Keratinocyte (primary cell): ENCODE data around the gene GTF3C4. TPM values are rescaled to one million over a fixed set of nuclear protein-coding genes. Genes with fewer than 3 reads are reported as not detected.

Experiments
- DNase-seq: peaks from one replicate; pipeline ENCODE4 v3.0.0-alpha.2; 2011; ENCODE audit warnings: low read depth, missing footprints, low spot score
- FAIRE-seq: peaks from 2 replicates; lab custom pipeline; 2011; peaks lifted over from hg19 to GRCh38; lab: Jason Lieb, UNC
- H2AFZ ChIP-seq: 2 replicates; pipeline ENCODE4 v1.6.0; 2012; ENCODE audit warnings: low read length, control low read depth, inconsistent platforms; ENCODE audit not compliant: control insufficient read depth
- H3K27ac ChIP-seq: 2 replicates; pipeline ENCODE4 v1.5.1; 2011; ENCODE audit warnings: low read length; ENCODE audit not compliant: control insufficient read depth, insufficient read depth
- H3K27me3 ChIP-seq: 3 replicates; pipeline ENCODE4 v1.6.0; 2011; ENCODE audit warnings: low read length; ENCODE audit not compliant: control insufficient read depth, insufficient read depth; ENCODE audit errors: extremely low read depth
- H3K36me3 ChIP-seq, 2 experiments: 2 replicates in 1 of 2; 3 replicates in 1 of 2; pipeline ENCODE4 v1.5.1; 2011; ENCODE audit warnings: low read length in 2 of 2, mild to moderate bottlenecking in 1 of 2; ENCODE audit not compliant: control insufficient read depth in 2 of 2, insufficient read depth in 2 of 2; ENCODE audit errors: extremely low read depth in 1 of 2
- H3K4me1 ChIP-seq: 3 replicates; pipeline ENCODE4 v1.5.1; 2011; ENCODE audit warnings: low read length; ENCODE audit not compliant: control insufficient read depth, insufficient read depth; ENCODE audit errors: extremely low read depth
- H3K4me2 ChIP-seq: 3 replicates; pipeline ENCODE4 v1.6.0; 2011; ENCODE audit warnings: low read depth, low read length; ENCODE audit not compliant: control insufficient read depth, insufficient read depth; ENCODE audit errors: extremely low read depth
- H3K4me3 ChIP-seq, 3 experiments: fragments of 200-600 bp in 1 of 3; sonication (generic) in 1 of 3; 2 replicates in 2 of 3; 3 replicates in 1 of 3; pipeline ENCODE4 v1.5.1; 2011 to 2016; ENCODE audit warnings: low read length in 3 of 3, mild to moderate bottlenecking in 3 of 3, control low read depth in 2 of 3, inconsistent platforms in 1 of 3, low read depth in 1 of 3, mixed read lengths in 1 of 3, mixed run types in 1 of 3, moderate library complexity in 1 of 3; ENCODE audit not compliant: control insufficient read depth in 2 of 3, insufficient read depth in 2 of 3; ENCODE audit errors: extremely low read depth in 1 of 3
- H3K79me2 ChIP-seq: 2 replicates; pipeline ENCODE4 v1.6.0; 2012; ENCODE audit warnings: low read length; ENCODE audit not compliant: control insufficient read depth, insufficient read depth
- H3K9ac ChIP-seq: 3 replicates; pipeline ENCODE4 v1.6.0; 2011; ENCODE audit warnings: low read length; ENCODE audit not compliant: control insufficient read depth, insufficient read depth; ENCODE audit errors: extremely low read depth
- H3K9me1 ChIP-seq: 3 replicates; pipeline ENCODE4 v1.6.0; 2011; ENCODE audit warnings: low read length; ENCODE audit not compliant: control insufficient read depth, insufficient read depth; ENCODE audit errors: extremely low read depth
- H3K9me3 ChIP-seq: 2 replicates; pipeline ENCODE4 v1.5.1; 2012; ENCODE audit warnings: low read depth, low read length; ENCODE audit not compliant: control insufficient read depth
- H4K20me1 ChIP-seq: 3 replicates; pipeline ENCODE4 v1.6.0; 2011; ENCODE audit warnings: low read length; ENCODE audit not compliant: control insufficient read depth, insufficient read depth; ENCODE audit errors: extremely low read depth
- EZH2 ChIP-seq: IDR thresholded peaks from one replicate; pipeline ENCODE4 v1.6.1; 2012; ENCODE audit warnings: inconsistent platforms, mild to moderate bottlenecking, low read length, moderate library complexity
- dilution Hi-C: fragments of 300-500 bp; cut with MboI; formaldehyde crosslinking; loops from one replicate; pipeline ENCODE4 v1.7.0; 2020; ENCODE audit warnings: low sequenced_read_pairs; ENCODE audit not compliant: extremely low pct_ligation_motif_present
- polyA plus RNA-seq, 5 experiments: library from polyadenylated mRNA; depleted of rRNA in 3 of 5; stranded (reverse) in 3 of 5; stranded (forward) in 1 of 5; unstranded in 1 of 5; fragments of >200 nt; gene quantifications; 1 replicate in 1 of 5; 2 replicates in 3 of 5; 3 replicates in 1 of 5; pipeline versions ENCODE4 v1.2.1 to v1.2.3, GENCODE V29; 2011 to 2012; ENCODE audit warnings: missing spikeins in 2 of 5, low read depth in 1 of 5, low replicate concordance in 1 of 5
- TF ChIP-seq, protein P1 (sequence below), 3 experiments: IDR thresholded peaks in 1 of 3; conservative IDR thresholded peaks in 1 of 3; optimal IDR thresholded peaks in 1 of 3; 2 replicates in 2 of 3; 3 replicates in 1 of 3; pipeline versions ENCODE3 to v1.5.1; 2011; ENCODE audit warnings: low read length in 3 of 3, mild to moderate bottlenecking in 3 of 3, moderate library complexity in 2 of 3, control low read depth in 1 of 3, inconsistent platforms in 1 of 3; ENCODE audit not compliant: insufficient read depth in 2 of 3; ENCODE audit errors: extremely low read depth in 1 of 3

Gene GTF3C4
- polyA plus RNA-seq, 1 donor (not counting 4 experiments of a cell fraction or from before 2014, with no cell fraction given): 7.7 TPM

DNA sequence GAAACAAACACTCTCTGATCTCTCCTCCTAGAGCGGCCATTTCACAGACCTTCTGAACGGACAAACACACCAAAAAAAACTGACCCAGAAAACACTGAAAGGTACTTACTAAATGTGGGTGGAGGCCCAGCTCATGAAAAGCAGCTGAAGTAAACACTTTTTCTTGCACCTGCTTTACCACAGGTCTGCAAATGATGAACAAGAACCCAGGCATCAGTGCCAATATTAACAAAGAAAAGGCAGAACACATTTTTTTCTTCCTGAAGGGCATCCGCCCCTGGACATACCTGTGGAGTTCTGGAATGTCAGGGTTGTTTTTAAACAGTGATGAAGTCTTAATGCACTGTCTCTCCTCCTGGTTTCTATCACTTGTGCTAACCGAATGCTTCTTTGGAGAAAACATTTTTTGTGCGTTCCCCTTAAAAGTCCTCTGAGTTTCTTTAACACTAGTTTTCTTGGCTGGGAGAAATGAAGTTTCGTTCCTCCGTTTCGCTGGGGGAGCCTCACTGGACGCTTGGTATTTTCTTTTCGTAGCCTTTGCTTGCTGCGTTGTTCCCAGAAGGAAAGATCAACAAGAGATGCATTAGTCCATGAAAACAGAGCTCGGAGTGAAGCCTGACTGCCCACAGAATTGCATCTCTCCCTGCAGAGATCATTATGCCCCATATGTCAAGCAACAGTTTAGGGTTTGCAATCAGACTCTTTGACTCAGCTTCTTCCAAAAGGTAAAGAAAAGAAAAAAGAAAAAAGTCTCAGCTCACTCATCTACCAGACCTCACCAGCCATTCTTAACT lies 7.9 kb upstream of the GTF3C4 start:
- H3K4me1 ChIP-seq: no peaks in the 10 kb centered on the region
- no peaks in the 10 kb centered on the region for H3K27me3 ChIP-seq
- H4K20me1 ChIP-seq: no peaks in the 10 kb centered on the region
- TF ChIP-seq, protein P1, sequence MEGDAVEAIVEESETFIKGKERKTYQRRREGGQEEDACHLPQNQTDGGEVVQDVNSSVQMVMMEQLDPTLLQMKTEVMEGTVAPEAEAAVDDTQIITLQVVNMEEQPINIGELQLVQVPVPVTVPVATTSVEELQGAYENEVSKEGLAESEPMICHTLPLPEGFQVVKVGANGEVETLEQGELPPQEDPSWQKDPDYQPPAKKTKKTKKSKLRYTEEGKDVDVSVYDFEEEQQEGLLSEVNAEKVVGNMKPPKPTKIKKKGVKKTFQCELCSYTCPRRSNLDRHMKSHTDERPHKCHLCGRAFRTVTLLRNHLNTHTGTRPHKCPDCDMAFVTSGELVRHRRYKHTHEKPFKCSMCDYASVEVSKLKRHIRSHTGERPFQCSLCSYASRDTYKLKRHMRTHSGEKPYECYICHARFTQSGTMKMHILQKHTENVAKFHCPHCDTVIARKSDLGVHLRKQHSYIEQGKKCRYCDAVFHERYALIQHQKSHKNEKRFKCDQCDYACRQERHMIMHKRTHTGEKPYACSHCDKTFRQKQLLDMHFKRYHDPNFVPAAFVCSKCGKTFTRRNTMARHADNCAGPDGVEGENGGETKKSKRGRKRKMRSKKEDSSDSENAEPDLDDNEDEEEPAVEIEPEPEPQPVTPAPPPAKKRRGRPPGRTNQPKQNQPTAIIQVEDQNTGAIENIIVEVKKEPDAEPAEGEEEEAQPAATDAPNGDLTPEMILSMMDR (optimal IDR thresholded peaks at IDR 0.05 in 1 of 3, IDR thresholded peaks at IDR 0.05 in 1 of 3, conservative IDR thresholded peaks at IDR 0.05 in 1 of 3; ENCODE audit: extremely low read depth in 1 of 3, insufficient read depth in 2 of 3, low read length in 3 of 3): no peak
- no peak for TF ChIP-seq EZH2
- no peak overlapping the region for H3K4me2 ChIP-seq
- H3K9me1 ChIP-seq: no peaks in the 10 kb centered on the region
- dilution Hi-C loops: no loop called here
- no peaks in the 10 kb centered on the region for H3K9me3 ChIP-seq
- no peak overlapping the region for H3K9ac ChIP-seq
- DNase-seq (no peak), FAIRE-seq (no peak)
- H3K4me3 ChIP-seq: no peak overlapping the region
- no peak overlapping the region for H2AFZ ChIP-seq
- H3K79me2 ChIP-seq: peaks cover 52% of the 10 kb centered on the region
- no peak overlapping the region for H3K27ac ChIP-seq
- peaks cover 17 to 31% of the 10 kb centered on the region in 2 experiments for H3K36me3 ChIP-seq

DNA sequence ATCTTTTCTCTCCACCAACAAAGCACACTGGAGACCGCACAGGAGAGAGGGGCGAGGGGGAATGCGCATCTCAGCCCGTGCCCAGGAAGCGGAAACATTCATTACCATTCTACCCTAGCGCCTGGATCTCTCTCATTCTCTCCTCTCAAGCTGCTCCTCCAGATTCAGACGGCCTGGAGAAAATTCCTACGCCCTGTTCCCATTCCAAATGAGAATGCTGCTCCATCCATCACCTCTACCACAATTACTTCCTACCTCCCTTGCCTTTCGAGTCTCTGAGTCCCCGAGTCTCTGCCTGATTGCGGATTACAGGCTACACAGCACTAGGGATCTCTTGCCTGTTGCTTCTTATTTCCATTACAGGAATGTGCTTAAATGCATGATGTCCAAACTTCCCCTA lies 7.1 kb upstream of the GTF3C4 start:
- dilution Hi-C loops: no loop called here
- H3K79me2 ChIP-seq: peaks cover 59% of the 10 kb centered on the region

More for the DNA sequence above, 7.1 kb upstream of the GTF3C4 start:
- Histone ChIP-seq H3K27me3 (no peaks in the 10 kb centered on the region), H2AFZ (no peak overlapping the region), H3K9ac (no peak overlapping the region), H3K4me2 (no peak overlapping the region), H3K9me1 (no peaks in the 10 kb centered on the region), H3K9me3 (no peaks in the 10 kb centered on the region), H3K4me3 (no peak overlapping the region), H3K36me3 (peaks cover 15 to 29% of the 10 kb centered on the region in 2 experiments), H3K4me1 (no peaks in the 10 kb centered on the region), H3K27ac (no peak overlapping the region), H4K20me1 (no peaks in the 10 kb centered on the region)
- FAIRE-seq (no peak), DNase-seq (no peak)
- TF ChIP-seq, protein P1 (optimal IDR thresholded peaks at IDR 0.05 in 1 of 3, IDR thresholded peaks at IDR 0.05 in 1 of 3, conservative IDR thresholded peaks at IDR 0.05 in 1 of 3; ENCODE audit: extremely low read depth in 1 of 3, insufficient read depth in 2 of 3, low read length in 3 of 3): no peak
- no peak for TF ChIP-seq EZH2
